Body of pancreas (tissue), 4 donors: Measurements from ENCODE around the gene TRIM17. TPM values are rescaled to one million over a fixed set of nuclear protein-coding genes. Genes with fewer than 3 reads are reported as not detected.

Experiments used
- ATAC-seq: fragments of 150-250 bp; one replicate; pipeline ENCODE4 v1.9.1; 2016
- DNase-seq, 4 donors: peaks; one replicate each; pipeline ENCODE4 v3.0.0-alpha.2; 2019
- H3K27ac ChIP-seq, 4 donors: fragments of 200-600 bp; sonication (generic); 1 replicate in 3 of 4; 2 replicates in 1 of 4; pipeline versions ENCODE4 v1.5.1 to v1.6.1; 2016 to 2019; ENCODE audit warnings: mild to moderate bottlenecking in 1 of 4, mixed read lengths in 1 of 4, moderate library complexity in 1 of 4
- H3K27me3 ChIP-seq, 2 donors: fragments of 200-600 bp; sonication (generic); one replicate each; pipeline ENCODE4 v1.6.0; 2016; ENCODE audit warnings: mild to moderate bottlenecking in 1 of 2
- H3K36me3 ChIP-seq, 2 donors: fragments of 200-600 bp; sonication (generic); replicated peaks in 1 of 2; 2 replicates each; pipeline ENCODE4 v1.5.1; 2016; ENCODE audit warnings: low read depth in 2 of 2; ENCODE audit not compliant: insufficient read depth in 1 of 2
- H3K4me1 ChIP-seq: fragments of 200-600 bp; sonication (generic); one replicate; pipeline ENCODE4 v1.6.0; 2016
- H3K4me3 ChIP-seq, 2 donors: fragments of 200-600 bp; sonication (generic); 1 replicate in 1 of 2; 2 replicates in 1 of 2; pipeline ENCODE4 v1.5.1; 2016 to 2019
- H3K9me3 ChIP-seq, 3 donors: fragments of 200-600 bp; sonication (generic); 1 replicate in 2 of 3; 2 replicates in 1 of 3; pipeline ENCODE4 v1.5.1; 2016
- CTCF ChIP-seq, 7 experiments: fragments of 450-650 bp in 4 of 7; fragments of 200-600 bp in 3 of 7; sonication (generic) in 3 of 7; IDR thresholded peaks; one replicate each; pipeline ENCODE4 v1.5.1; 2016 to 2019; ENCODE audit warnings: antibody characterized with exemption in 7 of 7
- POLR2A ChIP-seq, 3 donors: fragments of 450-650 bp; IDR thresholded peaks; one replicate each; pipeline ENCODE4 v1.6.1; 2016; ENCODE audit warnings: antibody characterized with exemption in 3 of 3, mild to moderate bottlenecking in 2 of 3
- WGBS, 2 donors: methylation state at CpG; one replicate each; pipeline ENCODE4 v1.1.5; 2017; 5-methylcytosine and 5-hydroxymethylcytosine counted together
- intact Hi-C: fragments of 100-400 bp; cut with DNase I; formaldehyde crosslinking; loops from one replicate; pipeline ENCODE4 v1.15.1; 2023
- total RNA-seq, 2 donors: library from RNA; depleted of rRNA; stranded (reverse); fragments of >200 nt; gene quantifications; one replicate each; pipeline ENCODE4 v1.1.0, GENCODE V29; 2016

The TRIM17 gene
- total RNA-seq, 2 donors from 2014 or later = 1.0 TPM; not detected in 1

GRCh38 chr1:228372183-228373003, 44.3 kb downstream of the TRIM17 start:
- DNase-seq (peak; percentile 56 to 65 (median 60)), ATAC-seq (peak; percentile 67)
- H3K4me3 ChIP-seq = no peak overlapping the region
- H3K27me3 ChIP-seq = no peaks in the 10 kb centered on the region
- no peak for TF ChIP-seq CTCF (IDR thresholded peaks at IDR 0.05)
- peak in 2 of 3 donors; percentile 15 to 19 for TF ChIP-seq POLR2A (IDR thresholded peaks at IDR 0.05)
- no peaks in the 10 kb centered on the region for H3K9me3 ChIP-seq
- H3K4me1 ChIP-seq = peaks cover 4% of the 10 kb centered on the region
- H3K27ac ChIP-seq = peak overlapping the region in 2 of 4 donors; percentile 18 to 34
- H3K36me3 ChIP-seq = no peaks in the 10 kb centered on the region
- intact Hi-C loops = no loop called here
- WGBS, 2 donors = 40 to 49% methylated on average over 1 to 34 of the region's 34 CpGs

GRCh38 chr1:228371741-228372182, 44.9 kb downstream of the TRIM17 start:
- Histone ChIP-seq H3K4me3 (no peak overlapping the region), H3K4me1 (peaks cover 4% of the 10 kb centered on the region), H3K36me3 (no peaks in the 10 kb centered on the region), H3K27me3 (no peaks in the 10 kb centered on the region), H3K27ac (no peak overlapping the region), H3K9me3 (no peaks in the 10 kb centered on the region)
- DNase-seq (peak in 1 of 4 donors; percentile 12), ATAC-seq (no peak)
- TF ChIP-seq CTCF (IDR thresholded peaks at IDR 0.05) (no peak), POLR2A (IDR thresholded peaks at IDR 0.05) (no peak)
- 58% methylated on average over 4 of the region's 4 CpGs; no CpG with 5 or more reads in 1 of the 2 donors for WGBS, 2 donors
- intact Hi-C loops = no loop called here

GRCh38 chr1:228370941-228371740, 45.5 kb downstream of the TRIM17 start:
- H3K27ac ChIP-seq = no peak overlapping the region
- H3K9me3 ChIP-seq = no peaks in the 10 kb centered on the region
- WGBS, 2 donors = 76 to 84% methylated on average over 19 to 46 of the region's 50 CpGs
- ATAC-seq (no peak), DNase-seq (peak in 1 of 4 donors; percentile 4)
- H3K4me1 ChIP-seq = peaks cover 4% of the 10 kb centered on the region
- intact Hi-C loops = no loop called here
- H3K4me3 ChIP-seq = no peak overlapping the region
- no peaks in the 10 kb centered on the region for H3K36me3 ChIP-seq
- TF ChIP-seq CTCF (IDR thresholded peaks at IDR 0.05) = no peak
- no peak for TF ChIP-seq POLR2A (IDR thresholded peaks at IDR 0.05)
- H3K27me3 ChIP-seq = no peaks in the 10 kb centered on the region

- no peak for TF ChIP-seq CTCF (IDR thresholded peaks at IDR 0.05)
- no peak for TF ChIP-seq POLR2A (IDR thresholded peaks at IDR 0.05)
- intact Hi-C loops = no loop called here
- Histone ChIP-seq H3K4me3 (no peak overlapping the region), H3K36me3 (no peaks in the 10 kb centered on the region), H3K4me1 (peaks cover 4% of the 10 kb centered on the region), H3K27me3 (no peaks in the 10 kb centered on the region), H3K9me3 (no peaks in the 10 kb centered on the region), H3K27ac (no peak overlapping the region)
- DNase-seq (peak in 1 of 4 donors; percentile 9), ATAC-seq (no peak)
- 85% methylated on average over 10 of the region's 10 CpGs; no CpG with 5 or more reads in 1 of the 2 donors for WGBS, 2 donors
These were observed 46.2 kb downstream of the TRIM17 start for GRCh38 chr1:228370439-228370940.
